Activated B cell treated with CpG ODN at 0.5 μM for 24 hours (primary cell): Measurements from ENCODE around the gene C17orf50. TPM values are rescaled to one million over a fixed set of nuclear protein-coding genes. Genes with fewer than 3 reads are reported as not detected.

Experiments
- ATAC-seq: fragments of 200-7000 bp; cut with Tn5 transposase; one replicate; pipeline ENCODE4 v1.10.0; 2021; ENCODE audit warnings: low read depth, mild to moderate bottlenecking, moderate library complexity
- CTCF ChIA-PET: fragments of 350-600 bp; sonication (Branson Sonifier 250); formaldehyde crosslinking; loops from one replicate; lab custom pipeline; 2021; ENCODE audit warnings: antibody characterized with exemption; lab: Charles Lee
- POLR2A ChIA-PET: fragments of 350-600 bp; sonication (Branson Sonifier 250); formaldehyde crosslinking; loops from one replicate; lab custom pipeline; 2021; ENCODE audit warnings: antibody characterized with exemption; lab: Charles Lee
- DNase-seq: peaks from one replicate; pipeline ENCODE4 v3.0.0; 2022
- H3K27ac Mint-ChIP-seq: one replicate; pipeline ENCODE4 v1.8.0; 2020; ENCODE audit warnings: mixed read lengths
- H3K27me3 Mint-ChIP-seq: one replicate; pipeline ENCODE4 v1.8.0; 2021; ENCODE audit warnings: mixed read lengths
- H3K36me3 Mint-ChIP-seq: one replicate; pipeline ENCODE4 v1.8.0; 2021; ENCODE audit warnings: low read depth, mixed read lengths
- H3K4me1 Mint-ChIP-seq: one replicate; pipeline ENCODE4 v1.8.0; 2021; ENCODE audit warnings: mixed read lengths
- H3K4me3 Mint-ChIP-seq: one replicate; pipeline ENCODE4 v1.8.0; 2020; ENCODE audit warnings: mild to moderate bottlenecking, mixed read lengths
- H3K9me3 Mint-ChIP-seq: one replicate; pipeline ENCODE4 v1.8.0; 2020; ENCODE audit warnings: mixed read lengths
- intact Hi-C: fragments of 100-400 bp; cut with micrococcal nuclease; formaldehyde crosslinking; loops from one replicate; pipeline ENCODE4 v1.15.1; 2024
- total RNA-seq: library from RNA; stranded (reverse); gene quantifications from 2 replicates; pipeline ENCODE4 v1.2.3, GENCODE V29; 2022
- TF ChIP-seq, protein P1 (sequence below): fragments of 200-600 bp; IDR thresholded peaks from one replicate; pipeline ENCODE4 v1.8.0; 2022; ENCODE audit warnings: antibody characterized with exemption, mild to moderate bottlenecking

C17orf50 gene
- total RNA-seq, 1 donor from 2014 or later = not detected

DNA sequence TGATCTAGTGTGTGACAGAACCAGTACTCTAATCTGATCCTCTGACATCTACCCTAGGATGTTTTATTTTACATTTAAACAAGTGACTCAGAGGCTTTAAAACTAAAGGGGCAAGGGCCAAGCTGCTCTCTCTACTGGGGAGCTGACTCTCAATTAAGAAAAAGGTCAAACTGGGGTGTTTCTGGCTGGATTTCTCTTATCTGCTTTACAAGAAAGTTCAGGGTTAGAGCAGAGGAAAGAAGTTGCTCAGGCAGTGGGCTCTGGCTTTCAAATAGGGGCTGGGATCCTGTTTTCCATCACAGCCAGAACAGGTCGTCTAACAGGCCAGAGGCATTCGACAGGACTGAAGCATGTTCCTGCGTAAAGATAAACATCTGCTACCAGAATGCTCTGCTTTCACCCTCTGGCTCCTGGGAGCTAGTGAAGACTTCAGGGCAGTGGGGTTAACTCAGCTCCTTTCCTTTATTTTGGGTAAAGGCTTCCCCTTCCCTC is 26.3 kb downstream of the C17orf50 start:
- CTCF ChIA-PET = no interaction called here
- Mint-ChIP-seq H3K4me3 (no peak overlapping the region), H3K9me3 (no peaks in the 10 kb centered on the region), H3K27me3 (peaks cover 19% of the 10 kb centered on the region), H3K4me1 (no peaks in the 10 kb centered on the region), H3K36me3 (no peaks in the 10 kb centered on the region), H3K27ac (no peak overlapping the region)
- POLR2A ChIA-PET = no interaction called here
- ATAC-seq (no peak), DNase-seq (no peak)
- intact Hi-C loops = no loop called here
- TF ChIP-seq, protein P1, sequence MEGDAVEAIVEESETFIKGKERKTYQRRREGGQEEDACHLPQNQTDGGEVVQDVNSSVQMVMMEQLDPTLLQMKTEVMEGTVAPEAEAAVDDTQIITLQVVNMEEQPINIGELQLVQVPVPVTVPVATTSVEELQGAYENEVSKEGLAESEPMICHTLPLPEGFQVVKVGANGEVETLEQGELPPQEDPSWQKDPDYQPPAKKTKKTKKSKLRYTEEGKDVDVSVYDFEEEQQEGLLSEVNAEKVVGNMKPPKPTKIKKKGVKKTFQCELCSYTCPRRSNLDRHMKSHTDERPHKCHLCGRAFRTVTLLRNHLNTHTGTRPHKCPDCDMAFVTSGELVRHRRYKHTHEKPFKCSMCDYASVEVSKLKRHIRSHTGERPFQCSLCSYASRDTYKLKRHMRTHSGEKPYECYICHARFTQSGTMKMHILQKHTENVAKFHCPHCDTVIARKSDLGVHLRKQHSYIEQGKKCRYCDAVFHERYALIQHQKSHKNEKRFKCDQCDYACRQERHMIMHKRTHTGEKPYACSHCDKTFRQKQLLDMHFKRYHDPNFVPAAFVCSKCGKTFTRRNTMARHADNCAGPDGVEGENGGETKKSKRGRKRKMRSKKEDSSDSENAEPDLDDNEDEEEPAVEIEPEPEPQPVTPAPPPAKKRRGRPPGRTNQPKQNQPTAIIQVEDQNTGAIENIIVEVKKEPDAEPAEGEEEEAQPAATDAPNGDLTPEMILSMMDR = no peak

DNA sequence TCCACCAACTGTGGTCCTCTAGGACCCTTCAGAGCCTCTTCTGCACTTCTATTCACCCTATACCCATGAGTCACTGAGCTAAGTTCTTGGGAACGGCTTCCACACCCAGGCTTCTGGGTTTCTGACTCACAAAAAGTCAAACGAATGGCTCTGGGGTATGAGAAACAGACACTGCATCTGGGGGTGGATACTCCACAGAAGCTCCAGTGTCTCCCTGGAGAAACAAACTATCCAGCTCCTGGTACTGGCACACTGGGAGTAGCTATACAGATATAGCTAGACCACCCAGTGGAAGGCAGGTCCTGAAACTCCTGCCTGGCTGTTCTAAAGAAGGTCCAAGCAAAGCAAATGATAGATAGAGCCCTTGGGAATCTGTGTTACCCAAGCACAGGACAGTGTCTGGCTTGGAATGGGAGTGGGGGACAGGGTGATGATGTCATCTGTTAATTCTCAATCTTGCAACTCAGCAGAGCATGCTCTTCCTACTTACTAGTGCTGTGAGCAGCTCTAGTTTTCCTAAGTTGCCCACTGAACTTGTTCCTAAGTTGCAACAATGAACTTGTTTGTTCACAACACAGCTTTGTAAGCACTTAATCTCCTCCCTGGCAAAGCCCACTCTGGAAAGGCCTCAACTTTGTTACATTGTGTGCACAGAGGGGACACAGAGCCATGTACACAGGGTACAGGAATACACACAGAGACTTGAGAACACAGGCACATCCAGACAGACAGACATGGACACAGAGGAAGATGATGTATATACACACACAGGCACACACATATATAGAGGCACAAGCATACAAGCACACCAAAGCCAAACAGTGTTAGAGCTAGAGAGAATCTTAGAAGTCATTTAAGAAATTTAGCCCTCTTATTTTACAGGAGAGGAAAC is 28.0 kb downstream of the C17orf50 start:
- no peak overlapping the region for H3K27ac Mint-ChIP-seq
- POLR2A ChIA-PET = interaction anchor here (1.9 kb wide), 1 partner anchor 20 kb away, joined by 6 read pairs; the partner anchor contains the start of gene TAF15

DNA sequence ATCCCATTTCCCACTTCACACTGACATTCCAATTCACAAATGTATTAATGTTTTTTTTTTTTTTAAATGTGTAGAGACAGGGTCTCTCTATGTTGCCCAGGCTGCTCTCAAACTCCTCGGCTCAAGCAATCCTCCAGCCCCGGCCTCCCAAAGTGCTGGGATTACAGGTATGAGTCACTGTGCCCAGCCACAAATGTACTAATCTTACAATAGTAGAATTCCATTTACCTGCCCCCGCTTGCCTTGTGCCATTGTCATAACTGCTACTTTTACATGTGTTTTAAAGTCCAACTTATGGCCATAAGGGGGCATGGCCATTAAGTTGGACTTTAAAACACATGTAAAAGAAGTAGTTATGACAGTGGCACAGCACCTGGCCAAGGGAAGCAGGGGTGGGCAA is 30.2 kb downstream of the C17orf50 start:
- no peaks in the 10 kb centered on the region for H3K9me3 Mint-ChIP-seq
- no peaks in the 10 kb centered on the region for H3K36me3 Mint-ChIP-seq
- DNase-seq (no peak), ATAC-seq (no peak)
- ChIA-PET CTCF (no interaction called here), POLR2A (interaction anchor here (1.9 kb wide), 1 partner anchor 18 kb away, joined by 5 read pairs; the partner anchor contains the start of gene TAF15)
- peaks cover 39% of the 10 kb centered on the region for H3K27me3 Mint-ChIP-seq
- no peak overlapping the region for H3K27ac Mint-ChIP-seq
- no peak overlapping the region for H3K4me3 Mint-ChIP-seq
- peaks cover 10% of the 10 kb centered on the region for H3K4me1 Mint-ChIP-seq
- intact Hi-C loops = no loop called here
- TF ChIP-seq, protein P1 = no peak

More for the DNA sequence above, 28.0 kb downstream of the C17orf50 start:
- no peak for DNase-seq
- intact Hi-C loops = no loop called here
- CTCF ChIA-PET = interaction anchor here (1.3 to 1.7 kb wide), 2 partner anchors 20 to 25 kb away, joined by 3 to 6 read pairs; no protein-coding TSS in a partner anchor
- TF ChIP-seq, protein P1 = no peak
- H3K4me3 Mint-ChIP-seq = no peak overlapping the region
- no peak for ATAC-seq
- H3K36me3 Mint-ChIP-seq = no peaks in the 10 kb centered on the region
- H3K4me1 Mint-ChIP-seq = no peaks in the 10 kb centered on the region
- peaks cover 31% of the 10 kb centered on the region for H3K27me3 Mint-ChIP-seq
- no peaks in the 10 kb centered on the region for H3K9me3 Mint-ChIP-seq

DNA sequence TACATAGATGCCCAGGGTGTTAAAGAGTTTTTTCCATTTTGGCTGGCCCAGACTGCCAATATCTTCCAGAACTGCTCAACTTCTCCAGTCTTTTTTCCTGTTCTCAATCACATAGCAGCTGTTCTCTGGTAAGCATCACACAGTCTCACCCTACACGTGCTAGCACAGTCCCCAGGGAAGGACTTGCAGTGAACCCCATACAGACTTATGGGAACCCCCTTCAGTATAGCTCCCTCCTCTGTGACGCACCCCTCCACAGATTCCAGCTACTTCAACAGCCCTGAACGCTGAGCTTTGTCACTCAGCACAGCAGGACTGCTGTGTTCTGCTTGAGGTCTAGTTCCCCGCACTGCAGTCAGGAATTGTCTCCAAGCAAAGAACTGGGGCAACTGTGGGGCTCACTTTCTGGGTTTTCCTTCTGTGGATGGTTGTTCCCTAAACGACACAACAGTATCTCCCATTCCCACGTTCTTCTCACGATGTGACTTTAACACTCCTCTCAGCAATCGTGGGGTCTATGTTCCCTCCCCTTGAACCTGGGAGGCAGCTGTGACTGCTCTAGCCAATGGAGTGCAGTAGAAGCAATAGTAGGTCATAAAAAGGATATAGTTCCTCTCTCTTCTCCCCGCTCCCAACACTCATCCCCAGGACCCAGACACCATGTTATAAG is 31.1 kb downstream of the C17orf50 start:
- ATAC-seq (no peak), DNase-seq (no peak)
- CTCF ChIA-PET = no interaction called here
- H3K9me3 Mint-ChIP-seq = no peaks in the 10 kb centered on the region
- intact Hi-C loops = no loop called here
- TF ChIP-seq, protein P1 = no peak
- no peak overlapping the region for H3K27ac Mint-ChIP-seq
- peaks cover 16% of the 10 kb centered on the region for H3K4me1 Mint-ChIP-seq
- peaks cover 44% of the 10 kb centered on the region for H3K27me3 Mint-ChIP-seq
- no peak overlapping the region for H3K4me3 Mint-ChIP-seq
- H3K36me3 Mint-ChIP-seq = no peaks in the 10 kb centered on the region
- POLR2A ChIA-PET = interaction anchor here (0.7 to 1.9 kb wide), 2 partner anchors 17 to 28 kb away, joined by 3 to 5 read pairs; partner anchors contain the start of gene TAF15
